DND-41 (cell line): ENCODE results near the gene FOXI3.

ENCODE experiments used
- EZH2 ChIP-seq: IDR thresholded peaks from 3 replicates; pipeline ENCODE4 v1.6.1; 2012; ENCODE audit warnings: borderline replicate concordance, low read depth, mild to moderate bottlenecking, moderate library complexity, low read length, inconsistent platforms; ENCODE audit not compliant: severe bottlenecking
- TF ChIP-seq, protein P1 (sequence below): IDR thresholded peaks from 2 replicates; pipeline ENCODE4 v1.5.1; 2012; ENCODE audit warnings: borderline replicate concordance, low read length, moderate library complexity, mild to moderate bottlenecking; ENCODE audit not compliant: poor library complexity, severe bottlenecking; ENCODE audit errors: extremely low read depth

DNA sequence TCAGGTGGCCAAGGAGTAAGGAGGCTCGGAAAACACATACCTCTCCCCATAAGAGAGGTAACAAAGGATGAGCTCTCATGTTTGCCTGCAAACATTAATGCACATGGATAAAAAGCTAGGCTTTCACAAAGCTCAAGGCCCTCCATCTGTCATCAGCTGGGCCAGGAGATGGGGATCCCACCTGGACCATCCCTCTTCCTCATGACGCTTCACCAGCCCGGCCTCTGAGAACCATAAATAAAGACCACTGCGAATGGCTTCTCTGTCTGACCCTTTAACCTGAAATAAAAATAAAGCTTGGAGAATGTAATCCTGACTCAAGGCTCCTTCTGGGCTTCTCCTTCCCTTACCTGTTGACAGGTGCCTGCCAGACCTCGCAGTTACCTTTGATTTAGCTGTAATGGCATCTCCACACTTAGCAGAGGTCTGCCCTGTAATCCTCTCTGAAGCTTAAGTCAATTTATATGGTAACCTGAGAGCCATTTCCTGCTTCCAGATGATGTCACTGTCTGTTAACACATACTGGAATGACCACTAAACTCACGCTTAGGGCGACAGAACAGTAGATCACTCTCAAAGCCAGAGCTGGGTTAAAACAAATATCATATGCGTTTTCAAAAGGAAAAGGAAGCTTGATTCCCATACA lies 29.3 kb upstream of the FOXI3 start:
- TF ChIP-seq, protein P1, sequence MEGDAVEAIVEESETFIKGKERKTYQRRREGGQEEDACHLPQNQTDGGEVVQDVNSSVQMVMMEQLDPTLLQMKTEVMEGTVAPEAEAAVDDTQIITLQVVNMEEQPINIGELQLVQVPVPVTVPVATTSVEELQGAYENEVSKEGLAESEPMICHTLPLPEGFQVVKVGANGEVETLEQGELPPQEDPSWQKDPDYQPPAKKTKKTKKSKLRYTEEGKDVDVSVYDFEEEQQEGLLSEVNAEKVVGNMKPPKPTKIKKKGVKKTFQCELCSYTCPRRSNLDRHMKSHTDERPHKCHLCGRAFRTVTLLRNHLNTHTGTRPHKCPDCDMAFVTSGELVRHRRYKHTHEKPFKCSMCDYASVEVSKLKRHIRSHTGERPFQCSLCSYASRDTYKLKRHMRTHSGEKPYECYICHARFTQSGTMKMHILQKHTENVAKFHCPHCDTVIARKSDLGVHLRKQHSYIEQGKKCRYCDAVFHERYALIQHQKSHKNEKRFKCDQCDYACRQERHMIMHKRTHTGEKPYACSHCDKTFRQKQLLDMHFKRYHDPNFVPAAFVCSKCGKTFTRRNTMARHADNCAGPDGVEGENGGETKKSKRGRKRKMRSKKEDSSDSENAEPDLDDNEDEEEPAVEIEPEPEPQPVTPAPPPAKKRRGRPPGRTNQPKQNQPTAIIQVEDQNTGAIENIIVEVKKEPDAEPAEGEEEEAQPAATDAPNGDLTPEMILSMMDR, result no peak
- TF ChIP-seq EZH2, result no peak
